Measurements from ENCODE around the gene POU3F3.

POU3F3 gene

GRCh38 chr2:104883357-104883756 is 29.4 kb downstream of the POU3F3 start:
- no peak overlapping the region for H3K4me3 Mint-ChIP-seq
- H3K9me3 Mint-ChIP-seq, result no peaks in the 10 kb centered on the region
- peaks cover 46% of the 10 kb centered on the region for H3K27me3 Mint-ChIP-seq (ENCODE audit: low read depth)
- no peaks in the 10 kb centered on the region for H3K36me3 Mint-ChIP-seq (ENCODE audit: low read depth)
- H3K27ac Mint-ChIP-seq, result no peak overlapping the region
- H3K4me1 Mint-ChIP-seq, result no peaks in the 10 kb centered on the region
- no peak for TF ChIP-seq CTCF (IDR thresholded peaks at IDR 0.05; ENCODE audit: unreplicated experiment in 3 of 3)

- no peak for TF ChIP-seq CTCF (IDR thresholded peaks at IDR 0.05; ENCODE audit: unreplicated experiment in 3 of 3)
- H3K4me1 Mint-ChIP-seq, result no peaks in the 10 kb centered on the region
- H3K27ac Mint-ChIP-seq, result no peak overlapping the region
- no peaks in the 10 kb centered on the region for H3K9me3 Mint-ChIP-seq
- peaks cover 35% of the 10 kb centered on the region for H3K27me3 Mint-ChIP-seq (ENCODE audit: low read depth)
- no peak overlapping the region for H3K4me3 Mint-ChIP-seq
- H3K36me3 Mint-ChIP-seq (ENCODE audit: low read depth), result no peaks in the 10 kb centered on the region
Observed at GRCh38 chr2:104885119-104885782, 31.3 kb downstream of the POU3F3 start.

- no peaks in the 10 kb centered on the region for H3K9me3 Mint-ChIP-seq
- H3K4me1 Mint-ChIP-seq, result no peaks in the 10 kb centered on the region
- no peak overlapping the region for H3K4me3 Mint-ChIP-seq
- peak overlapping the region in 1 of 3 experiments; percentile 68 for H3K27ac Mint-ChIP-seq
- peaks cover 20% of the 10 kb centered on the region for H3K27me3 Mint-ChIP-seq (ENCODE audit: low read depth)
- no peaks in the 10 kb centered on the region for H3K36me3 Mint-ChIP-seq (ENCODE audit: low read depth)
- no peak for TF ChIP-seq CTCF (IDR thresholded peaks at IDR 0.05; ENCODE audit: unreplicated experiment in 3 of 3)
Observed at GRCh38 chr2:104887676-104888075, 33.8 kb downstream of the POU3F3 start.

GRCh38 chr2:104888489-104889258 is 34.8 kb downstream of the POU3F3 start:
- H3K36me3 Mint-ChIP-seq (ENCODE audit: low read depth), result no peaks in the 10 kb centered on the region
- peaks cover 17% of the 10 kb centered on the region for H3K27me3 Mint-ChIP-seq (ENCODE audit: low read depth)
- no peaks in the 10 kb centered on the region for H3K4me1 Mint-ChIP-seq
- H3K4me3 Mint-ChIP-seq, result no peak overlapping the region
- H3K9me3 Mint-ChIP-seq, result no peaks in the 10 kb centered on the region
- peak overlapping the region in 2 of 3 experiments; percentile 64 to 88 for H3K27ac Mint-ChIP-seq
- no peak for TF ChIP-seq CTCF (IDR thresholded peaks at IDR 0.05; ENCODE audit: unreplicated experiment in 3 of 3)

GRCh38 chr2:104889291-104889959 is 35.5 kb downstream of the POU3F3 start:
- no peaks in the 10 kb centered on the region for H3K9me3 Mint-ChIP-seq
- no peaks in the 10 kb centered on the region for H3K36me3 Mint-ChIP-seq (ENCODE audit: low read depth)
- no peak for TF ChIP-seq CTCF (IDR thresholded peaks at IDR 0.05; ENCODE audit: unreplicated experiment in 3 of 3)
- H3K4me1 Mint-ChIP-seq, result no peaks in the 10 kb centered on the region
- H3K4me3 Mint-ChIP-seq, result no peak overlapping the region
- H3K27ac Mint-ChIP-seq, result peak overlapping the region in 2 of 3 experiments; percentile 64 to 88
- H3K27me3 Mint-ChIP-seq (ENCODE audit: low read depth), result peaks cover 11% of the 10 kb centered on the region

All from nephron (organoid).